IMR-90 (cell line): ENCODE data around the gene C1orf52. TPM values are rescaled to one million over a fixed set of nuclear protein-coding genes. Genes with fewer than 3 reads are reported as not detected.

Source experiments
- MAFK ChIP-seq: IDR thresholded peaks from 2 replicates; pipeline ENCODE4 v1.6.1; 2012; ENCODE audit warnings: low read depth, low read length, improper control_type of control experiment
- MAZ ChIP-seq: IDR thresholded peaks from 2 replicates; pipeline ENCODE4 v1.6.1; 2012; ENCODE audit warnings: low read depth, mild to moderate bottlenecking, low read length, improper control_type of control experiment, moderate library complexity, borderline replicate concordance
- RAD21 ChIP-seq: IDR thresholded peaks from 2 replicates; pipeline ENCODE4 v1.6.1; 2012; ENCODE audit warnings: low read length, improper control_type of control experiment
- polyA plus RNA-seq, 3 experiments: library from polyadenylated mRNA; depleted of rRNA; stranded (reverse); fragments of >200 nt; gene quantifications; 2 replicates each; pipeline ENCODE4 v1.2.3, GENCODE V29; 2012; ENCODE audit warnings: low replicate concordance in 1 of 3
- total RNA-seq: library from RNA; depleted of rRNA; stranded (reverse); fragments of >200 nt; gene quantifications from 2 replicates; pipeline ENCODE4 v1.2.3, GENCODE V29; 2012

C1orf52 gene
- total and polyA plus RNA-seq, 2 of the 4 experiments (the other 2 are of a cell fraction) = 16.3 to 33.5 TPM

- TF ChIP-seq RAD21 (no peak), MAZ (0 out of 2 replicates have a peak, but pooled peaks have one; percentile 15), MAFK (no peak)
Measured at GRCh38 chr1:85201340-85202091, 57.9 kb downstream of the C1orf52 start (continued).
